Activated CD8-positive, alpha-beta memory T cell treated with anti-CD3 and anti-CD28 coated beads for 4 hours (primary cell): ENCODE data around the gene MRTFA.
"Not testable (repeated sequence)": the region's sequence is repeated elsewhere in the genome, so short reads cannot be mapped to it uniquely, and the experiment has no call there.

ENCODE experiments used
- DNase-seq, 2 donors: peaks; one replicate each; pipeline ENCODE4 v3.0.0-alpha.2; 2020; ENCODE audit warnings: low read depth in 2 of 2

MRTFA gene

DNA sequence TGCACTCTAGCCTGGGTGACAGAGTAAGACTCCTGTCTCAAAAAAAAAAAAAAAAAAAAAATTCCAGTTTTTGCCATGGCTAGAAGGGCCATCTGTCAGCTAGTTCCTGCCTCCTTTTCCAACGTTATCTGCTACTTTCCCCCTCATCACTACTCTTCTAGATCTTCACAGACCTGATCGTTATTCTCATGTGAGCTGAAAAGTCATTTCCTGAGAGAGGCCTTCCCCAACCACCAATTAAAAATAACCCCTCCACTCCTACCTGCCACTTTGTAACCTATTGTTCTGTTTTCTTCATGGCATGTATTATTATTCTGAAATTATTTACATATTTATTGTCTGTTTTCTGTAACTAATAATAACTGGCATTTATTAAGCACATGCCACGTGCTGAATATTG is 241.9 kb downstream of the MRTFA start:
- DNase-seq = no peak

DNA sequence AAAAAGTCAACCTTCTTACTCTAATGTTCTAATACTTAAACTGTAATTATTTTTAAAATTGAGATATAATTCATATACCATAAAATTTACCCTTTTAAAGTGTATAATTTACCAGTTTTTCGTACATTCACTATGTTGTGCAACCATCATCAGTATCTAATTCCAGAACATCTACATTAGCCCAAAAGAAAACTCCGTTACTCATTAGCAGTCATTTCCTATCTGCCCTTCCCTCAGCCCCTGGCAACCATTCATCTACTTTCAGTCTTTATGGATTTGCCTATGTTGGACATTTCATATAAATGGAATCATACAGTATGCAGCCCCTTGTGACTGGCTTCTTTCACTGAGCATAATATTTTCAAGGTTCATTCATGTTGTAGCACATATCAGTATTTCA is 243.9 kb downstream of the MRTFA start:
- no peak for DNase-seq

DNA sequence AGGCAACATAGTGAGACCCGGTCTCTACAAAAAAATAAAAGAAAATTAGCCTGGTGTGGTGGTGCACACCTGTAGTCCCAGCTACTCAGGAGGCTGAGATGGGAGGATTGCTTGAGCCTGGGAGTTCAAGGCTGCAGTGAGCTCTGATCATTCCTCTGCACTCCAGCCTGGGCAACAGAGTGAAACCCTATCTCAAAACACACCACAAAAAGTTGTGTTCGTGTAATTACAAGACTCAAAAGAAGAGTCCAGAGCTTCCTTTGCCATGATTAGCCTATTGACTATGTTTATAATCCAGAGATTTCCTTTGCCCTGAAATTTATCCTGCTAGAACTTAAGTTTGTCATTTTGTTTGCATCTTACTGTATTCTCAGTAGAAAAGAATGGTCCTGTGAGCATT is 245.1 kb downstream of the MRTFA start:
- no peak for DNase-seq

DNA sequence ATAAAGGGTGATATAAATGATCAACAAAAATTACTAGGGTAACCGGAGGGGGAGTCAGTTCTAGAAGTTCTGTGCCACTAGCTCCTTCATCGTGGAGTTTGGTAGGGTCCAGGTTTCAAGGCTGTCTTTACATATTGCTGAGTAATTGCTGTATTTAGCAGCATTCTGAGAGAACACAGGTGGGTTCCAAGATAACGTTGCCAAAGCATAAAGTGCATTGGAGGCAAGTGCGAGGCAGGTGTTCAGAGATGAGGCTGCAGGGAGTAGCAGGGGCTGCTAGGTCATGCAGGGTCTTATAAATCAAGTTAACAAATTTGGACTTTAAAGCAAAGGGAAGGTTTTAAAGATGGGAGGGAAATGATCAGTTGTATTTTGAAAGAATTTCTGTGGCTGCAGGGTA is 248.3 kb downstream of the MRTFA start:
- DNase-seq = no peak

DNA sequence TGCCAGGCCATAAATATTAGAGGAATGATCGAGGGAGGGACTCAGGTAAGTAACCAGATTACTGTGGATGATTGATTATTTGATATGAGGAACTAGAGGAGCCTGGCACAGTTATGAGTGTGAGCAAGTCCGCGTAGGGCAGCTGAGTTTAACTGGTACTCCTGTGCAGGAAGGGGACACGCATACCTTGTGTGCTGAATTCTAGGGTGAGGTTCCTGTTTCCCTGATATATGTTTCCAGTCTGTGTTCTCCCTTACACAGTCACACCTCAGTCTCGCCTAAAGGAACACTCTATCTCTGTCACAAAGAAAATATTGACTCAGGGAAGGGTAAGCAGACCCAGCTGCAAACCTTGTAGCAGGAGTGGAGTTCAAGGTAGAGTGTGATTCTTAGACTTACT is 248.8 kb downstream of the MRTFA start:
- DNase-seq = no peak

DNA sequence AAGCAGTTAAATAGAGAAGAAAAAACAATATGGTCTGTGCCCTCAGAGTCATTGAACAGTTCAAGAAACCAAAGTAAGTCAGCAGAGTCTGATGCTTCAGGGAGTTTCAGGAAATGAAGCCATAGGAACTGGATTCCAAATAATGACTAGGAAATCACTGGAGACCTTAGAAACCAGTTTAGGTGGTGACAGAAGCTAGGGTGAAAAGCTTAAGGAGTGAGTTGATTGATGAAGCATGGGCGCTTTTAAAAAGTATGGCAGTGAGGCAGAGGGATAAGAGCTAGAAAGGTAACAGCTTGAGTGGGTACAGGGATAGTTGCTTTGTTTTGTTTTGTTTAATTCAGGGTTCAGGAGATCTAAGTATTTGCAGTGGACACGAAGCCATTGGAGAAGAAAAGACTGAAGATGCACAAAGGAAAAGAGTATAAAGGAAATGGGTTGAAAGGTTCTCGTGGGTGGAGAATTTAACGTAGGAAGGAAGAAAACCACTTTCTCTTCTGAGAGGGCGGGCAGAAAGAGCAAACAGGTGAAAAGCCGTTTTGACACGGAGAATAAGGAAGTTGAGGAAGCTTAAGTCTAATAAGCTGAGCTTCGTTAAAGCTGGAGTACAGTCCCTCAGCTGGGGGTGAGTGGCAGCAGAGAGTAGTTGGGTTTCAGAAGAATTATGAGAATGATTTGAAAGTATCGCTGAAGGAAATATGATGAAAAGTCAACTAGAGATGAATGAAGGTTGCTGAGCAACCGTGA is 251.3 kb downstream of the MRTFA start:
- no peak for DNase-seq

DNA sequence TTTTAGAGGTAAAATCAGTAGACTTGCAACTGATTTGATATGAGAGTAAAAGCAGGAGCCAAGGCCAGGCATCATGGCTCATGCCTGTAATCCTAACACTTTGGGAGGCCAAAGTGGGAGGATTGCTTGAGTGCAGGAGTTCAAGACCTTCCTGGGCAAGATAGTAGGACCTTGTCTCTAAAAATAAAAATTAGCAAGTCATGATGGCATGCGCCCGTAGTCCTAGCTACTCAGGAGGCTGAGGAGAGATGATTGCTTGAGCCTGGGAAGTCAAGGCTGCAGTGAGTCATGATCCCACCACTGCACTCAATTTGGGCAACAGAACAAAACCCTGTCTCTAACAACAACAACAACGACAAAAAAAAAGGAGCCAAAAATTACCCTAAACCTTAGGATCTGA is 252.6 kb downstream of the MRTFA start:
- DNase-seq = no peak

DNA sequence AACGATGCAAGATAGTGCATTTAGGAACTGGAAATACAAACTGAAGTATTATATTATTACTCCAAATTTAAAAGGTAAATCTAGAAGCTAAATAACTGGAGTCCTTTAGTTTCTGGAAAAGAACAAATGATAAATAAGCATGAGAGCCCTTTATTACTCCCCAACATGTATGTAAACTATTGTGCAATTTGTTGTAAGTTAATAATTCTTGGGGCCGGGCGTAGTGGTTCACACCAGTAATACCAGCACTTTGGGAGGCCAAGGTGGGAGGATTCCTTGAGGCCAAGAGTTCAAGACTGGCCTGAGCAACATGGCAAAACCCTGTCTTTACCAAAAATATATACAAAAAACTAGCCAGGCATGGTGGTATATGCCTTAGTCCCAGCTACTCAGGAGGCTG is 255.1 kb downstream of the MRTFA start:
- no peak for DNase-seq

DNA sequence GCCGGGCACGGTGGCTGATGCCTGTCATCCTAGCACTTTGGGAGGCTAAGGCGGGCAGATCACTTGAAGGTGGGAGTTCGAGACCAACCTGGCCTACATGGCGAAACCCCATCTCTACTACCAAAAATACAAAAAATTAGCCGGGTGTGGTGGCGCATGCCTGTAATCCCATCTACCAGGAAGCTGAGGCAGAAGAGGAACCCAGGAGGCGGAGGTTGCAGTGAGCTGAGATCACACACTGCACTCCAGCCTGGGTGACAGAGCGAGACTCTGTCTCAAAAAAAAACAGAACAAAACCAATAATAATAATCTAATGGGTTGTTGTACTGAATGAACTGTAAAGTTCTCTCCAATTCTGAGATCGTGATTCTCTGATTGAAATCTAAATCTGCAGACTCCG is 258.1 kb downstream of the MRTFA start:
- DNase-seq = not testable (repeated sequence)

DNA sequence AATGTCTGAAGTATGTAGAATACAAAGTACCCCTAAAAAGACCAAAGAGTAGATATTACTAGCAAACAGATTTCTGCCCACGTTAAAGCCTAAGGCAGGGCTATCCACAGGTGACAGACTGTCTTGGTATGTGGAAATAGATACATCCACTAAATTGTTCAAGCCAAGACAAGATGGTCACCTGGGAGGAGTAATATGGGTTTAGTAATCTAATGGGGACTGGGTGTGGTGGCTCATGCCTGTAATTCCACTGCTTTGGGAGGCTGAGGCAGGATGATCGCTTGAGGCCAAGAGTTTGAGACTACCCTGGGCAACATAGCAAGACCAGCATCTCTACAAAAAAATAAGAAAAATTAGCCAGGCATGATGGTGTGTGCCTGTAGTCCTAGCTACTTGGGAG is 258.6 kb downstream of the MRTFA start:
- no peak for DNase-seq

DNA sequence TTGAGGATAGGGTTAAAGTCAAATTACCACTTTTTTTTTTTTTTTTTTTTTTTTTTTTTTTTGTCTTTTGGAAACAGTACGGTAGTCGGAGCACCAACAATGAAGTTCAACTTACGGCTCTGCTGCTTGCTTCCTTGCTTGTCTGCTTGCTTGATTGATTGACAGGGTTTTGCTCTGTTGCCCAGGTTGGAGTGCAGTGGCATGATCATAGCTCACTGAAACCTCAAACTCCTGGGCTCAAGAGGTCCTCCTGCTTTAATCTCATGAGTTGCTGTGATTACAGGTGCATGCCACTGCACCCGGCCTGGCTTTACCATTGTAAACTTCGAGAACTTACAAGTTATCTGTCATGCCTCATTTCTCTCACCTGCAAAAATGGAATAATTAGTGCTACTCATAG is 260.4 kb downstream of the MRTFA start:
- no peak for DNase-seq

DNA sequence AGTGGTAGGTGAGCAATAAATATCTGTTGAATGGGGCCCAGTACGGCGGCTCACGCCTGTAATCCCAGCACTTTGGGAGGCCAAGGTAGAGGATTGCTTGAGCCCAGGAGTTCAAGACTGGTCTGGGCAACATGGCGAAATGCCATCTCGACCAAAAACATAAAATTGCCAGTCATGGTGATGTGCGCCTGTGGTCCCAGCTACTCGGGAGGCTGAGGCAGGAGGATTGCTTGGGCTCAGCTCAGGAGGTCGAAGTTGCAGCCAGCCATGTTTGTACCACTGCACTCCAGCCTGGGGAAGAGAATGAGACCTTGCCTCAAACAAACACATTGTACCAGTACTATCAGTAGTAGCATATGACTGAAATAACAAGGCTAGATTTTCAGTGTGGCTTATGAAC is 262.0 kb downstream of the MRTFA start:
- DNase-seq = no peak

DNA sequence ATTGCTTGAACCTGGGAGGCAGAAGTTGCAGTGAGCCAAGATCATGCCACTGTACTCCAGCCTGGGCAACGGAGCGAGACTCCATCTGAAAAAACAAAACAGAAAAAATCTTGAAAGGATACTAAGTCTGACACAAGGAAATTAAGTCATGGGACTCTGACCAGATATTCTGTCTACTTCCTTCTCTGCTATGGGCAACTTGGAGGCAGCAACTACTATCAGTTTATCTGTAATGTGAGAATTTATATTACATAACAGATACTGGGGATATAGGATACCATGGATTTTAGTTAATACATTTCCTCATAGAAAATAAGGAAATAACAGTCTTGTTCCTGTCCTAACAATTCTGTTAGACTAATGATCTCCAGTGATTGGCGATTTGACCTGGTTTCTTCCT is 267.7 kb downstream of the MRTFA start:
- no peak for DNase-seq

DNA sequence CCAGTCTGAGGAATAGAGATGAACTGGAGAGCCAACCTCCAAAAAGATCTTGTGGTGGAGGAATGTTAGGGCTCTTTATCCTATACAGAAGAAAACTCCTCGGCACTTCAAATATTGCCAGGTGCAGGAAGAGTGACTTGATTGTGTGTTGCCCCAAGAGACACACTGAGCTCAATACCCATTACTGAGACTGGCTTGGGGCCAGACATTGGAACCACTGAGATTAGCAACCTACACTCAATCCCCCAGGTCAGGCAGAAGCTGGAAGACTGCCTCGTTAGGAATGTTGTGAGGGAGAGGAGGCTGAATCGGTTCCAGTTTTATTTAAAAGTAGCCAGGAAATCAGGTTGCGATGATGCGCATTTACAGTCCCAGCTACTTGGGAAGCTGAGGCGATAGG is 268.5 kb downstream of the MRTFA start:
- no peak for DNase-seq

DNA sequence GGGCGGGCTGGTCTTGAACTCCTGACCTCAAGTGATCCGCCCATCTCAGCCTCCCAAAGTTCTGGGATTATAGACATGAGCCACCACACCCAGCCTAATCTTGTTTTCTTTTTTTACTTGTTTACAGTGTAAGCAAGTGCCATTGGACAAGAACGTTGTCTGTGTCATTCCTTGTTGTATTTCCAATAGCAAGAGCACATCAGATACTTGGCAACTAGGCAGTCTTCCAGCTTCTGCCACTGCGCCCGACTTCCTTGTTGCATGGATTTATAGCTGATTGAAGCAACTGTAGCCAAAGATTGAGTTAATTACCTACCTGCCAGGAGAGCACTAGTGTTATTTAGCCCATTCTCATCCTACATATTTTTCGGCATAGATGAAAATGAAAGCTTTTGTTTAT is 269.2 kb downstream of the MRTFA start:
- DNase-seq = no peak

DNA sequence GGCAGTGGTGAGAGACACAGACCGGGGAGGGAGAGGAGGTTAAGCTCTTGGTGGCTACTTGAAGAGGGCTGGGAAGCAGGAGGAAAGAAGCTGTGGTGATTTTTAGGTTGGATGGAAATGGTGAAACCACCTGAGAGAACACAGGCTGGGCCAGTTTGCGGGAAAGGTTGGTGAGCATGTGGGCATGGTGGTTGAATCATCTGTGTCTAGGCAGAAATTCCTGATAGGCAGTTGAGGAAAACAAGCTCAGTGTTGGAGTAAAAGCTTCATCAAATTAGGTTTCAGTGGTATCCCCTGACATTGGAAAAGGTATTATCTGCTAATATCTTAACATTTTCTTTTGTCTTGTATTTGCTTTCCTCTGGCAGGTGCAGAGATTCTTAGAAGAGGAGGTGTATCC is 270.5 kb downstream of the MRTFA start:
- DNase-seq = no peak

DNA sequence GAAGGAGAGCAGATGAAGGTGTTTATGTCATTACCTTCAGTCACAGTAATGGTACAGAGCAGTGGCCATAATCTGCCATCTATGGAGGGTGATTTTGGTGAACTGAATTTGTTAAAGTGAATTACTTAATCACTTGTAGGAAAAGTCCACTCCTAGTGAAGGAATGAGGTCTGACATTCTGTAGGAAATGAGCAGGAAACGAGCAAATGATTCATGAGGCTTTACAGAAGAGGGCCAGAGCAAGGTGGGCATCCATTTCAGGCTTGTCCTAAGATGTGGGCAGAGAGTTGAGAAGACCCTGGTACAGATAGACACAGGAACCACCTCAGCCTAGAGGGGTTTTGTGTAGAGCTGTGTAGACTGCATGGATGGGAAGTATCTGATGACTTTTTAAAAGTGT is 272.1 kb downstream of the MRTFA start:
- DNase-seq = no peak

DNA sequence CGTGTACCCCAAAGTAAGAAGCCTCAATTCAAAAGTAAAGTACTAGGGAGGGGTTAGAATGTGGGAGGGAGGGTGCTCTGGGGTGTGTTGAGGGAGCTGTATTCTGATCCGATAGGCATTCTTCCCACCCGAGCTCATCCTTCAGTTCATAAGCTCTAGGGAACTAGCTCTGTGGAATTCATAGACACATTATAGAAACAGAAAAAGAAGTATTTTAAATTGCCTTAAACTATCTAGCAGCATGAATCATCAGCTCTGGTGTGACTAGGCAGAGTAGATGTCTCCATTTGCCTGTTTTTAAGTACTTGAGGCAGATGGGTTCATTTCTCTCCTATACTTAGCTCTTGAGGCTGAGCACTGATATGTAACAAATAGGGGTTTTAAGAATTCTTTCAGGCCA is 273.5 kb downstream of the MRTFA start:
- DNase-seq = no peak

DNA sequence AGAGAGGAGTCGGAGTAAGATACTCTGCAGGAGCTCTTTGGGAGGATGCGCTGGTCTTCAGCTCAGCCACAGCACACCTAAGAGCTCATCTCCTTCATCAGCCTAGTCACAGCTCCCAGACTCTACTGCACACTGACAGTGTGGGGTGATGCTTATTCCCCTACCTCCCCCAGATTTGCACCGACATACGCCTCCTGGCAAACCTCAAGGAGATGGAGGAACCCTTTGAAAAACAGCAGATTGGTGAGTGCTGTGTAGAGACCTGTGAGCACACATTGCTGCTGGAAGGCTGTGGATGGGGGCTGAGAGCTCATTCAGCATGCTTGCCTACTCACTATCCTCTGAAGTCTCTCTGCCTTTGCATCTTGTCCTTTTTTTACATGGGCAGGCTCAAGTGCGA is 275.4 kb downstream of the MRTFA start:
- no peak for DNase-seq
